GM12891 (cell line): ENCODE results near the gene STARD13.

Source experiments
- POLR2A ChIP-seq: IDR thresholded peaks from 2 replicates; pipeline ENCODE4 v1.6.1; 2011; ENCODE audit warnings: low read depth, low read length, control low read depth
- POLR2AphosphoS5 ChIP-seq: IDR thresholded peaks from 2 replicates; pipeline ENCODE4 v1.6.1; 2011; ENCODE audit warnings: low read depth, low read length, control low read depth
- POU2F2 ChIP-seq: IDR thresholded peaks from 2 replicates; pipeline ENCODE4 v1.6.1; 2011; ENCODE audit warnings: low read depth, mild to moderate bottlenecking, control low read depth, low read length, moderate library complexity
- SPI1 ChIP-seq: IDR thresholded peaks from 2 replicates; pipeline ENCODE4 v1.6.1; 2011; ENCODE audit warnings: low read depth, low read length, control low read depth

DNA sequence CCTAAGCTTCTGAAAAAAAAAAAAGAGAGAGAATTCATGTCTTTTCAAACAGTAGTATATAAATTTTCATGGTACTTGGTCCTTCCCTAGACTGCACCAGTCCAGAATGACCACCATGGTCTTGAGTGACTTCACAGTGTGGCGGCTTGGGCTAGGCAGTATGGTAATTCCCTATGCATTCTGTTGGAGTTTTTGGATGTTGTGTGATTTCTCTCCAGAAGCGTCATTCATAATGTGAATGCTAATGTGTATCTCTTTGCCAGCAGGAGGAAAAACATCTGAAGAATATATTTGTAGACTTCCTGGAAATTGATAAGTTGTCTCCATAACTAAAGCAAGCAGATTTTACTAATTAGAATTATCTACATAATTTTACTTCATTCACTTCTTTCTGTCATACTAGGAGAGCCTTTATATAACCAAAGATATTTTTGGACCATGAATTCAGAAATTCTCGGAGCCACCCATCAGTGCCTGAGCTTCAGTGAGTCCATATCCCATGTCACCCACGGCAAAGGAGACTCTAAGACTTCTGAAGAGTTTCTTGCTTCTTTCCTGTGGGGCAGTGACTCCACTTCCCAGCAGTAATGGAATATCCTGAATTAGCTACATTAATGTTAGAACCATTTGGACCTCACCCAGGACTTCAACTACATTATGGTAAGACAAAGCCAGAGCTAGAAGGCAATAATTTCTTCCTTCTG, 8.4 kb downstream of the STARD13 start:
- TF ChIP-seq SPI1 = no peak
- TF ChIP-seq POLR2A = no peak
- TF ChIP-seq POLR2AphosphoS5 = no peak
- no peak for TF ChIP-seq POU2F2
